ENCODE results near the gene THOP1.

THOP1 gene

GRCh38 chr19:2804156-2805004 is 19.1 kb downstream of the THOP1 start:
- DNase-seq, result no peak

DNA sequence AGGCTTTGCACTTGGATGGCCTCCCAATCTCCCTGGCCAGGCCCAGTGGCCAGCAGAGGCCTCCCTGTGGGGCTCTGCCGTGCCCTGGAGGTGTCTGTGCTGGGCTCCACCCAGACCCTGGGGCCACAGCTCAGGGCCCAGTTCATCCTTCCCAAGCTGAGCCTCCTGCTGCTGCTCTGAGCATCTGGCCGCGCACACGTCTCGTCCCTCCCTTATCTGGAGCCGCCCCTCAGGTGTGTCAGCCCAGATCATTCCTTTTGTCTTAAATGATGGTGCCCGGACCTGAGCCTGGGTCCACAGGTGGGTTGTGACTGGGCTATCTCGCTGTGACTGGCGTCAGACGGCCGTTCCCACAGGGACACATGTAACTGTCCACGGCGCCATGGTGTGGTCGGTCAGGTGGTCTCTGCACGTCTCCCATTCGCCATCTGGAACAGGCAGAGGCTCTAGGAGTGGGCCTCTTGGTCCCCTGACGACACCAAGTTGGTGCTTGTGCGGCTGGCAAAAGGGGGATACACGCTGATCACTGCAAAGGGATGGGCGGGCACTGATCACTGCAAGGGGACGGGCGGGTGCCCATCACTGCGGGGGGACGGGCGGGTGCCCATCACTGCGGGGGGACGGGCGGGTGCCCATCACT is 20.1 kb downstream of the THOP1 start:
- no peak for DNase-seq

DNA sequence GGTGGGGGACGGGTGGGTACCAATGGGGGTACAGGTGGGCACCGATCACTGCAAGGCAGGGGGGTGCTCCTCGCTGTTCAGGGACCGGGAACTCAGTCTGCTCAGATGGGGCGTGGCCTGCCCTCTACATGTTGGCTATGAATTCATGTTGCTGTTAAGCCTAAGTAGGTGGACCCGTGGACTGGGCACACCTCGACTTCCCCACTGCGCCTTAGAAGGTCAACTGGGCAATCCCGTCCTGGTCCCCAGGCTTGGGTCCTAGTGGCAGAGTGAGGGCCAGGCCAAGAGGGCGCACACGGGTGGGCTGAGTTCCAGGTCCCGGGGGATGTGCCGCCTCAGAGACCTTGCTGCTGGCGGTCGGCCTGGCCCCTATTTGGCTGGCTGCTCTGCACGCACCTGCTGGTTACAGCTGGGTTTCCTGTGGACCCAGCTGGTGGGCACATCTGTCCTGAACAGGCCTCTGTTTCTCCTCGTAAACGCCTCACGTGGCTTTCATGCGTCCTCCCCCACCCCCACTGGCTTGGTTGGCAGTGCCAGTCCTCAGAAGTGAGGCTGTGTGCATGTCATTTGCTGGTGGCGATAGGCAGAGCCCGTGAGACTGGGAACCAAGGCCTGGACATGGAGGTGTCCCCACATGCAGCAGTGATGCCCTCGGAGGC is 20.8 kb downstream of the THOP1 start:
- DNase-seq, result no peak

DNA sequence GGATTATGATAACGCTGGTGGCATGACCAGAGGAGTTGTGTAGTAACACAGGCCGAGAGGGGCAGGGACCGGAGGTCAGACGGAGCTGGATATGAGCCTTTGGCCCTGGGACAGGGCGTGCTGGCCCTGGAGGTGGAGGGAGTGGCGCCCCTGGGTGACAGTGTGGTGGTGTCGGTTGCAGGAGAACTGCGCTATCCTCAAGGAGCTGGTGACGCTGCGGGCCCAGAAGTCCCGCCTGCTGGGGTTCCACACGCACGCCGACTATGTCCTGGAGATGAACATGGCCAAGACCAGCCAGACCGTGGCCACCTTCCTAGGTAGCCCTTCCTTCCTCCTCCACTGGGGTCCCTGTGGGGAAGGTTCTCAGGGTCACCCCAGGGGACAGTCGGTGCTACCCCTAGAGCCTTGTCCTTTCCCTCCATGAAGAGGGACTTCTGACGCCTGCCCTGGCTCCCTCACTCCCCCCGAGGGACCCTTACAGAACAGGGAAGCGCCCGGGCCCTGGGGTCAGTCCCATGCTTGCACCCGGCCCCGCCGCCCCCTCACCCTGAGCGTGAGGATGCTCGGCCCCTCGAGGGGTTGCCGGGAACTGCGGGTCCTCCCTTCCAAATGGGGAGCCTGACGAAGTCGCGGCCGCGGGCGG is 21.6 kb downstream of the THOP1 start:
- no peak for DNase-seq

GRCh38 chr19:2807379-2808128 is 22.3 kb downstream of the THOP1 start:
- DNase-seq, result no peak

DNA sequence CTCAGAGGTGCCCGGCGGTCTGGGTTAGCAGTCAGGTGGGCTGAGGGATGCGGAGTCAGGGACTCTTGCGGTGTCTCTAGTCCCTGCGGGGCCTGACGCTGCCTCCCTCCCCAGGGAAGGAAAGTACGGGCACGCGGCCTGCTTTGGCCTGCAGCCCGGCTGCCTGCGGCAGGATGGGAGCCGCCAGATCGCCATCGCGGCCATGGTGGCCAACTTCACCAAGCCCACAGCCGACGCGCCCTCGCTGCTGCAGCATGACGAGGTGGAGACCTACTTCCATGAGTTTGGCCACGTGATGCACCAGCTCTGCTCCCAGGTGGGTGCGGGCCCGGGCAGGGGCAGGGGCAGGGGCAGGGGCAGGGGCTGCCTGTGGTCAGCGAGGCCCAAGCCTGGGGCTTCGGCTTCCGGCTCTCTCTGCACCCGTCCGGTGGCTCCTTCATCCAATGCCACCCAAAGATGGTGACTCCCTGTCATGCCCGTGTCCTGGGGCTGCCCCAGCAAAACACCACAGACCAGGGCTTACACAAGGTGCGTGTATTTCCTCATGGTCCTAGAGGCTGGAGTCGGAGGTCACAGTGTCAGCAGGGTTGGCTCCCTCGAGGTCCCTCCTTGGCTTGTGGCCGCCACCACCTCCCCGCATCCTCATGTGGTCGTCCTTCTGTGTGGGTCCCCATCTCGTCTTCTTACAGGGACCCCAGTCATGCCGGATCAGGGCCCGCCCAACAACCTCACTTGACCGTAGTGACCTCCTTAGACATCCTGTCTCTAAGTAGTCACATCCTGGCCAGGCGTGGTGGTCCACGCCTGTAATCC is 23.0 kb downstream of the THOP1 start:
- no peak for DNase-seq

DNA sequence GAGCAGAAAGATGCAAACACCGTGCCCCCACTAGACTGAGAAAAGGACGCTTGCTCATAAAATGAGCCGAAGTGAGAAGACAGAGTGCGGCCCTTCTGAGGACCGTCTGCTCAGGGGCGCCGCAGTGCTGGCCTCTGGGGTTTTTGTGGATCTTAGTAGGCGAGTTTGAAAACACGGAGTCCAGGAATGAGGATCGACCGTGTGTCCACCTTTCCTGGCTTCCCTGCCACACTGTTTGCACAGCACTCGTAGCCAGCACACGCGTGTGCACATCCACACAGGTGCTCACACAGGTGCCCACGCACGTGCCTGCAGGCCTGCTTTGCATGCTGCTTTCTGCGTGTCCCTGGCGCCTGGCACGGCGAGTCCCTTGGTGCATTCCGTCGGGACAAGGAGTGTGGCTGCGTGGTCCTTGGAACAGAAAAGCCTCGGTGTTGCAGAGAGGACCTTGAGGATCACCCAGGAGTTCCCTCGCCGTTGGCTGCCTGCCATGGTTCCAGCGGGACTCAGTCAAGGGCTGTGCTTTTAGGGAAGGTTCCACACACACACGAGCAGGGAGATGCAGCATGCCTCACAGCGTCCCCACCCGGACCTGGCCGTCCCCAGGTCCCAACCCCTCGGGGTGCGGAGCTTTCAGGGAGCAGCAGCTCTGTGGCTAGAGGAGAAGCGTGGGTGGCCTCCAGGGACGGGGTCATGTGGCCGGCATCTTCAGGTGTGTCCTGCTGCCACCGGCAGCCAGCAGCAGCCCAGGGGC is 24.3 kb downstream of the THOP1 start:
- no peak for DNase-seq

GRCh38 chr19:2810141-2811091 is 25.1 kb downstream of the THOP1 start:
- no peak for DNase-seq

DNA sequence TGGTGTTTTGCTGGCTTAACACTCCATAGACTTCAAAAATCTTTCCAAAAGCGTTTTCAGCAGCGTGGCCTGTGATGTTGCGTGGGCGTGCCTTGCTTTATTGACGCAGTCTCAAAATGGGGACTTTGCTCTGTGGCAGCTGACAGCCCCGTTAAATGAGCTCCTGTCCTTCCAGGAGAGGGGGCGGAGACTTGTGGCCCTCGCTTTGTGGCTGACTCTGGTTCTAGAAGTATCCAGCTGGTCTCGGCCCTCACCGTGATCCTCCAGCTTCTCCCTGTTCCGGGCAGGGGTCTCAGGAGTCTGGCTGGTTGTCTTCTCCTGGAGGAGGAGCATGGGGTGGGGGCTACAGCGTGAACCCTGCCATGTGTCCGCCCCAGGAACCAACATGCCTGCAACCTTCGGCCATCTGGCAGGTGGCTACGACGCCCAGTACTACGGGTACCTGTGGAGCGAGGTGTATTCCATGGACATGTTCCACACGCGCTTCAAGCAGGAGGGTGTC is 26.0 kb downstream of the THOP1 start:
- no peak for DNase-seq

- no peak for DNase-seq
Observed at GRCh38 chr19:2811735-2812413, 26.6 kb downstream of the THOP1 start.

- DNase-seq, result no peak
Observed at GRCh38 chr19:2812414-2813234, 27.3 kb downstream of the THOP1 start.

GRCh38 chr19:2813235-2814160 is 28.2 kb downstream of the THOP1 start:
- DNase-seq, result no peak

DNA sequence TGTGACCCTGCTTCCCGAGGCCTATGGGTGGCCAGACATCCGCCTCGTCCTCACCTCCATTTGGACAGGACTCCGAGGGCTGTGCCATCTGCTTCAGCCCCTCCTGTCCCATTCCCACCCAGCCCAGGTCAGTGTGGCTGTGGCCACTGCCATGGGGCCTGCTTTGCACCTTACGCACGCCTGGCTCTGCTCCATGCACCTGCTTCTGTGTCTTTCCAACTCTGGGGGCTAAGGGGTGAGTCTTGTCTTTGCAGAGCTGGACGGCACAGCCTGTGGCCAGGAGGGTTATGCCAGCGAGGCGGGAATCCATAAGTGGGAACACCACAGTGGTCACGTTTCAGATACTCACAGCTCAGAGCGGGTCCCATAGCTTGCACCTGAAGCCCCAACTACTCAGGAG is 29.1 kb downstream of the THOP1 start:
- no peak for DNase-seq

- no peak for DNase-seq
Observed at GRCh38 chr19:2815191-2815614, 29.9 kb downstream of the THOP1 start.

DNA sequence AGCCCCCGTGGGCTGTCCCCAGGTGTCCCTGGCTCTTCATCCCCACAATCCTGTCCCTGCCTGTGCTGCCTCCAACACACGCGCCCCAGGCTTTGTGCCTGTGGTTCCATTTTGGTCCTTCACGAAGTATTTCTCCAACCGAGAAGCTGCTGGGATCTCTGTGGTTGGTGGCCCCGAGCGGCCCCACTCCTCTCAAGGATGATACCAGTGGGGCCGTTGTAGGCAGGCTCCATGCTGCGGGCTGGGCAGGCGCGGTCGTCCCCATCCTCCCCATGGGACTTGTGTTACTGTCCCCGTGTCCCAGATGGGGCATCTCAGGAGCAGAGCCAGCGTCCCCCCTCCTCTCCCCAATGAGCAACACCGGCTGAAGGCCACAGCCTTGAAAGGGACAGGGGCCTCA is 30.6 kb downstream of the THOP1 start:
- DNase-seq, result no peak

GRCh38 chr19:2816641-2817040 is 31.3 kb downstream of the THOP1 start:
- DNase-seq, result no peak
